HG03066 (cell line): ENCODE results near the gene SCRN2.

Experiments
- ATAC-seq: cut with Tn5 transposase; IDR thresholded peaks from one replicate; pipeline ENCODE4 v1.9.1; 2021; ENCODE audit warnings: low read depth; ENCODE audit not compliant: unreplicated experiment

The SCRN2 gene

DNA sequence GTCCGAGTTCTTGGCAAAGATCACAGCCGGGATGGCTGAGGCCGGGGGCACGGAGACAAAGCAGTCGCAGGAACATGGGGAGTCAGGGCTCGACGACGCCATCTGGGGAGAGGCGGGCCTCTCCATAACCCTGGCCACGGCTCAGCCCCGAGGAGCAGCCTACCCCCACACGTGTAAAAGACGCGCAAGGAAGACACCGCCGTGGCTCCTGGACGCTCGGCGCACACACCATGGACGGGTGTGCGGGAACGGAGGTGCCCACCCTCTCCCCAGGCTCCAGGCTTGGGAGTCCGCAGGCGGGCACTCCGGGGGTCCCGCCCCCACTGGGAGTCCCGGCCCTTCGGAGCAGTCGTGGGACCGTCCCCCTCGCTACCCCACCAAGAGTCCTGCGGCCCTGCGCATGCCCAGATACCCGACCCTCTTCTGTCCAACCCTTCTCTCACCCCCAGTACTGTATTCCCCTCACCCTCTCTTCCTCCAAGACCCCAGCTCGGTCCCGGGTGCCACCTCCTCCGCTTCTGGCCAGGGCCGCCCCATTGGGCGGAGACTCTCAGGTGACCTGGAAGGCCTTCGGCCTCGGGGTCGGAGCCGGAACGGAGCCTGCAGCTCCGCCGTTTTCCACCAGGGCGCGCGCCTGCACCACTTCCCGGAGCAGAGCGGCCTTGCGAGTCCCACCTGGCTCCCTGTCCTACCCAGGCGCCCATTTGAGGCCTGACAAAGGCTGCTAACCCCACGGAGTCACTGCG is at the start of gene SCRN2:
Gene SCRN2 (minus strand): TSS at position 532 of the 746 bp plus-strand sequence. CDS start 430 bp downstream, at position 102.
- no peak for ATAC-seq

DNA sequence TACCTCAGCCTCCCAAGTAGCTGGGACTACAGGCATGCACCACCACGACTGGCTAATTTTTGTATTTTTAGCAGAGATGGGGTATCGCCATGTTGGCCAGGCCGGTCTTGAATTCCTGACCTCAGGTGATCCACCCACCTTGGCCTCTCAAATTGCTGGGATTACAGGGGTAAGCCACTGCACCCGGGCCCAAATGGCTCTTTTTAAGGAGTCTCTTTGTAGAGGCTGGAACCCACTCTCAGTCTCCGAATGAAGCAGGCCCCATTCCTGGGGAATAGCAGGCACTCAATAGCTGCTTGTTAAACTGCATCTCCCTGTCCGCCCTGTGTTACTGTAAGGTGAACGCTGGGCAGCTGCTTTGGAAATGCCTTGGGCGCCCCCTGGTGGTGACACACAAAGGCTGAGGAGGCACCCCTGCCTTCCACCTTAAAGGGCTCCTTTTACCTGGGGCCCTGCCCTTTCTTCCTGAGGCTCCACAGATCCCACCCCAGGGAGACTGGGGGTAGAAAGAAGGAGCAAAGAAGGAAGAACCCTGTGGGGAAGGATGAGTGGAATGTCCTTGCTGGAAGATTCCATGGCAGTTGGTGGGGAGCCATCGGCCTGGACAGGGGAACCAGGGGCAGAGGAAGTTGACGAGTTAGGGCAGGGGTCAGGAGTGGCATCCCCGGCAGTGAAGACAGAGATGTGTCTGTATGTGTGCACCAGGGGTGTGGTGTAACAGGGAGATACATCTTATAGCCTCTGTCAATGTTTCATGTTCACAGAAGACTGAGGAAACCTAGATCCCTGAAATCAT is 48.9 kb upstream of the SCRN2 start:
- ATAC-seq, result no peak

DNA sequence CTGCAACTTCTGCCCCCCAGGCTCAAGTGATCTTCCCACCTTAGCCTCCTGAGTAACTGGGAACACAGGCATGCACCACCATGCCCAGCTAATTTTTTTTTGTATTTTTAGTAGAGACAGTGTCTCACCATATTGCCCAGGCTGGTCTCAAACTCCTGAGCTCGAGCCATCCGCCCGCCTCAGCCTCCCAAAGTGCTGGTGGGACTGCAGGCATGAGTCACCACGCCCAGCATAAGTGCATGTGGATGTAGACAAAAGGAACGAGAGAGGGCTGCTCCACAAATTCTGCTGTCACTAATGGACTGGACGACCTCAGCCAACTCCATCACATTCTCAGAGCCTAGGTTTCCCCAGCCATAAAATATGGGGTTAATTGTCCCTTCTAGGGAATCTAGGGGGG is 47.2 kb upstream of the SCRN2 start:
- no peak for ATAC-seq

DNA sequence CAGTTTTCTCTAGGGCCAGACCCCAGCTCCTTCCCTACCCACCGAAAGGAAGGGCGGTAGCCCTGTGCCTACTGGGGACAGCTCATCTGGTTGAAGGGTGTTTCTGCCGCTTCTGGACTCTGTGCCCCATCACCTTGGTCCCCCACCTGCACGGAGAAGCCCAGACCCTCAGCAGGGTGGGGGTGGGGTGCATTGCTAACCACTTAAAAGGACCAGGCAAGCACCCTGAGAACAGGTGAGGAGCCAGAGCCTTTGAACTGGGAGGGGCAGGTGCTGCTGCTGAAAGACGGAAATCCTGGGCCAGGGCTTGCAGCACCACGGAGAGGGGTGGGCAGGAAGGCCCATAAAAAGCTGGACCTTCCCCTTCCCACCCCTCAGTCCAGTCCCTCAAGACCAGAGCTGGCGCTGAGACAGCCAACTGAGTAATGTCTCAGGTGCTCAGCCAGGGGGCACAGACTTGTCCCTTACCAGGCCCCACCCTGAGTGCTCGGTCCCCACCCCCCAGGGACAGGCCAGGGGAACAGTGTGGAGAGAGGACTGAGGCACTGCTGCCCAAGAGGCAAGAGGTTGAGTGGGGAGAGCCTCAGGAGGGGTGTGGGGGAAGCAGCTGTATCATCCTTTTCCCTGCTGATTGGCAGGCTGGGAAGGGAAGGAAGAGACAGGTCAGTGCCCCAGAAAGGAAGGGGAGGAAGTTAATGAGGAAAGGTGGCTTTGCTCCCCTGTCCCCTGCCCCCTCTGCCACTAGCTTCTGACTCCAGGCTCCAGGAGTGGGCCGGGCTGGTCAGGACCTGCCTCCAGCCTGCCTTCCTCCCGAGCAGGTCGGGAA is 44.0 kb upstream of the SCRN2 start:
- no peak for ATAC-seq

DNA sequence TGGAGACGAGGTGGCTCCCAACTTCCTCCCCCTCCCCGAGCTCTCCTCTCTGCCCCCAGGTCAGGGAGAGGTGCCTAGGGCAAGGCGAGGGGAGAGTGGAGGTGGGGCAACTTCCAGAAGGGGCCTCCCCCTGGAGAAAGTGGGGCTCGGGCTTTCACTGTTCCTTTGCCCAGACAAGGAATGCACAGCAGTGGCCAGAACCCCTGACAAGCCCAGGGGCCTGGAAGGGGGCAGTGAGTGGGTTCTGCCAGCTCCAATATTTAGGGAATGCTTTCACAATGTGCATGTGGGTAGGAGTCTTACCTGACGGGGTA is 43.3 kb upstream of the SCRN2 start:
- ATAC-seq, result no peak

DNA sequence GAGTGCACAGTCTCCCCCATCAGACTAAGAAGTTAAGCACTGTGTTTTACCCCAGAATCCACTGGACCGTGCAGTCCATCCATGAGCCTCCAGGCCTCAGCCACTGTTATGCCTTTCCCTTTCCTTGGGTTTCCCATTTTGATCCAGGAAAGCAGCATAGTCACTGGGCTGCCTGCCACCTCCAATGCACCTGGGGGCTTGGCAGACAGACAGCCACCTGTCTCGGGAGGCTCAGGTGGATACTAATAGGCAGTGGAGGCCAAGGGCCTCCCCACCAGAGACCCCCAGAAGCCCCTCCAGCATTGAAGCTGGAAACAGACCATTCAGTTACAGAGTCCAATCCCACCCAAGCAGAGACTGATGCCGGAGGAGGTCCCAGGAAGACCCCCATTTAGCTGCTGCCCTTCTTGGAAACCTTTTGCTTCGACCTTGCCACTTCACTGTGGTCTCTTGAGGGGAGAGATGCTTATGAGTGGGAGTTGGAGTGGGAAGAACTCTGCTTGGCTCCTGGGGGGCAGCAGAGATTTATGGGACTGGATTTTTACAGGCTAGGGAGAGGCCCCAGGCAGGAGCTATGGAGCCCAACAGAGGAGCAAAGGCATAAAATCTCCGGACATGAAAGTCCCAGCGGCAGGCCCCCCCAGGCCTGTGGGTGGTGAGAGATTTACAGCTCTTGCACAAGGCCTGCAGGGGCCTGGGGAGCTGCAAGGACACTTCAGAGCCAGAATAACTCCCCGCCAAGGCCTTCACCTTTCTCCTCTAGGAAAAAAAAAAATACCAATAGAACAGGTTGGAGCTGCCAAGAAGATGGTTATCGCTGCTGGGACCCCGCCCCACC is 42.7 kb upstream of the SCRN2 start:
- no peak for ATAC-seq

DNA sequence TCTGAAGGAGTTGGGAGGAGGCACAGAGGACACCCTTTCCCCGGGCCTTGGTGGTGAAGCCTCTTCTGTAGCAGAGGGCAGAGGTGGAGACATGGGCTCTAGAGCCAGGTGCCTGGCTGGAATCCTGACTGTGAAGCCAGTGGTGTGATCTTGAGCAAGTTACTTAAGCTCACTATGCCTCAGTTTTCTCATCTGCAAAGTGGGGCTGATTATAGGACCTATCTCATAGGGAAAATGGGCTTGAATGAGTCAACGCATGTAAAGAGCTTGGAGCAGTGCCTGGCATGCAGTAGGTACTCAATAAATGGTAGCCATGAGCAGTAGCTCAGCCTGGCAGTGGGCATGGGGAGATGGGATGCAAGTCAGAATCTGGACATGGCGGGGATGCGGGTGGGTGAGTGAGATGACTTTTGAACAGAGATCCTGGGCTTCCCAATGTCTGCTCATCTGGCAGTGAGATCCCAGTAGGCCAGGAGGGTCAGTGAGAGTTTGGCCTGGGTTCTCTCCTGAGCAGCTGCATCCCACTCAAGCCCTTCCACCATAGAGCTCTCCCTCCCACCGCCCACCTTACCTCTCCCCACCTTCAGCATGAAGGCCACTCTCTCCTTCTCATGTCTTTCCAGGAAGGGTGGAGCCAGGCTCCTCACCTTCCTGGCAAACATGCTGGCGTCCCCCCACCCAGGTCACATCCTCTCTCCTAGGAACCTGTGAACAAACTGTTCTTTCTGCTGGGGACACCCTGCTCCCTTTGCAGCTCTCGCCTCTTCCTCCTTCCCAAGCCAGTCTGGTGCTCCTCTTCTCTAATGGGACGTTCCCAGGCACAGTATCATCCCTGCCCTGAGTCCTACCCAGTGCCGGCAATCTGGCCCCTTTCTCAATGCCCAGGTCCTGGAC is 41.9 kb upstream of the SCRN2 start:
- no peak for ATAC-seq

DNA sequence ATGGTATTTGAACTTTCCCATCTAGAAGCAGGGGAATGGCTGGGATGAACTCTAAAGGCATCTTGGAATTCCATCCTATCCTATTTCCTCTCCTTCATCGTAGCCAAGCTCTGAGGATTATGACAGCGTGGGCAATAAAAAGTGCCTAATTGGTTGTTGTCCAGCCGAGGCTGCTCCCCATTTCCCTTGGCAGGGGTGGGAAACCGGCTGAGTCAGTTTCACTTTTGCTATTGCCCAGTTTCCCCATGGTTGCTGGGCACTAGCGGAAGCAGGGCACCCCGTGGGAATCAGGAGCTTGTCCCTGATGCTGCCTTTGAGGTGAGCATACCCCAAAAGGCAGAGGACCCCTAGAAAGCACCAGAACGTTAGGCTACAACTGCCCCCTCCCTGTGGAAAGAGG is 41.2 kb upstream of the SCRN2 start:
- no peak for ATAC-seq

- no peak for ATAC-seq
Measured at GRCh38 chr17:47879776-47880454, 38.8 kb upstream of the SCRN2 start.

DNA sequence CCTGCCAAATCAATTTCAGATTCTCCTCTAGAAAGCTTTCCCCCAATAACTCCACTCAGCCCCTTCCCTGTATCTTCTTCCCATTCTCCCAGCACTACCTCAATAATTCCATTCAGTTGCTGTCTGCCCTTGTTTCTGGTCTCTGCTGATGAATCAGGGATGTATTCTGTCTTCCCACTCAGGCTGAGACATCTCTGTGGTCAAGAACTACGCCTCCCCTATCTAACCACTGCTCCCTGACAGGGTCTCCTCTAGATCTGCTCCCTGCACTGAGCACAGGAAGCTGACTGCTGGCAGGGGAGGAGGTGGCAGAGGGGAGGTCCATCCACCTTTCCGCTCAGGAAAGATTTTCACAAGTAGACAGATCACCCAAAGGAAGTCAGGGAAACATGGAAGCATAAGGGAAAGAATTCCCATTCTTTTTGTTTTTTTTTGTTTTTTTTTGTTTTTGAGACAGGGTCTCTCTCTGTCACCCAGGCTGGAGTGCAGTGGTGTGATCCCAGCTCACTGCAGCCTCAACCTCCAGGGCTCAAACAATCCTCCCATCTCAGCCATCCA is 38.0 kb upstream of the SCRN2 start:
- no peak for ATAC-seq

GRCh38 chr17:47878203-47879027 is 37.3 kb upstream of the SCRN2 start:
- ATAC-seq, result no peak

- ATAC-seq, result no peak
Measured at GRCh38 chr17:47877368-47878034, 36.4 kb upstream of the SCRN2 start.

DNA sequence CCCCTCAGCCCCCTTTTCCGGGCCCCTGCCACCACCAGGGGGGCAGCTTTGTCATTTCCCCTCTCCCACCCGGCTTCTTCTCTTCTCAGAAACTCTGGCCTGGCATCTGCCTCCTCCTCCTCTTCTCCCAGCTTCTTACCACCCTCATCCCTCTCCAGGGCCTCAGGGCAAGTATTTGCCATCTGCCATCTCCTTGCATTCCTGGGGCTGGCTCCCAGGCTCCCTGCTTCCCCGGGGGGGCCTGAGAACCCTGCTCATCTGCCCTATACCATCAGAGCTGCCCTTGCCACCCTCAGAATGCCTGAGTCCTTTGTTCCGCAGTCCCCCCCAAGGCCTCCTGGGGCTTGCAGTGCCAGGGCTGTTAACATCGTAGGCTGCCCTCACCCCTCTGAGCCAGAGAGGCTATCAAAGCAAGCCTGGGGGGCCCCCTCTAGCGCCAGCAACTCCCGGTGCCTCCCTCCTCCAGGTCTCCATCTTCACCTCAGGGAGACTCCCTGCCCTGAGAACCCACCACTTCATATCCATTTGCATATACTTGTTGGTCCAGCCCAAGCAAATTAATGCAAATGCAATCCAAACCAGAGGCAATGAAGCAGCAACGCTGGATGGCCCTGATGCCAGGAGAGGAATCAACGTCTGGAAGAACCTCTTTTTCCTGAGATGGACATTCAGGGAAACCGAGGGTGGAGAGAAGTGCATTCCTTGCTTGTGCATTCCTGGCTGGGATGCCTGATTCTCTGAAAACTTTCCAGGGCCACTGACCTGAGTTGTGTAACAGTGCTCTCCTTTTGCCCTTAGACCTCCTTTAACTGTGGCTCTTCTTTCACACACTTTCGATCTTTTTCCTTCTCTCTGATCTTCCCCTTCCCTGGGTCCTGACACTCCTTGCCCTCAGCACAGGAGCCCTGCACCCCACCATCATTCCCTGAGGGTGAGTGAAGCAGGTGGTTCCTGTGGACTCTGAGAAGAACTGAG is 34.2 kb upstream of the SCRN2 start:
- no peak for ATAC-seq

- ATAC-seq, result no peak
Measured at GRCh38 chr17:47873200-47874090, 32.4 kb upstream of the SCRN2 start.

DNA sequence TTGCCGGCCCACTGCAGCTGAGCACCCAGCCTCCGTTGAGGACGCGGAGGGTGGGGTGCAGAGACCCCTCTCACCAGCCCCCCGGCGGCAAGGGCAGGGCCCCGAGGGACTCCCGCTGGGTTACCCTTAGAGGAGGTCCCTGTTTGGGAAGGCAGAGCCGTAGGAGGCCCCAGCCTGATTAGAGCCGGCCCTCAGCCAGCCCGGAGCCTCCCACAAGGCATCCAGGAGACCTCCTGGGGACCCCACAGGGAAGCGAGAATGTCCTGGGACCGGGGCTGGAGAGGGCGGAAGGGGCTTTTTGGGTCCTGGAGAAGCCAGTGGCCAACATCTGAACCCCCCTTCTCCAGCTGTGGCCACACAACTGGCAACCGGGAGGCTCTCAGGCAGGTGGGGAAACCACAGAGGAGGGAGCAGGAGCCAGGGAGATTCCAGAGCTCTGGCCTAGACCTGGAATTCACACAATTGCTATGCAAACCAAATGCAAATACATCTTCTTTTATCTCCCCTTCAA is 31.6 kb upstream of the SCRN2 start:
- no peak for ATAC-seq
